Suprapubic skin (tissue), 4 donors: ENCODE results near the gene TCHP.

Source experiments
- CTCF ChIP-seq, 2 donors: fragments of 200-600 bp in 1 of 2; fragments of 450-650 bp in 1 of 2; sonication (generic) in 1 of 2; IDR thresholded peaks; one replicate each; pipeline ENCODE4 v1.5.1; 2016 to 2019; ENCODE audit warnings: antibody characterized with exemption in 2 of 2, mild to moderate bottlenecking in 1 of 2, moderate library complexity in 1 of 2
- EP300 ChIP-seq: sonication (generic); formaldehyde crosslinking; IDR thresholded peaks from one replicate; pipeline ENCODE4 v1.6.1; 2017; ENCODE audit warnings: antibody characterized with exemption
- POLR2A ChIP-seq, 2 donors: fragments of 450-650 bp; IDR thresholded peaks; one replicate each; pipeline ENCODE4 v1.6.1; 2017; ENCODE audit warnings: antibody characterized with exemption in 2 of 2, mild to moderate bottlenecking in 2 of 2, moderate library complexity in 2 of 2
- POLR2AphosphoS5 ChIP-seq, 3 donors: sonication (generic); formaldehyde crosslinking; IDR thresholded peaks; one replicate each; pipeline ENCODE4 v1.6.1; 2017; ENCODE audit warnings: antibody characterized with exemption in 3 of 3

- no peak for TF ChIP-seq POLR2A (IDR thresholded peaks at IDR 0.05)
- TF ChIP-seq CTCF (IDR thresholded peaks at IDR 0.05): no peak
- TF ChIP-seq POLR2AphosphoS5 (IDR thresholded peaks at IDR 0.05): no peak
- no peak for TF ChIP-seq EP300
Observed at GRCh38 chr12:109860977-109861376, 39.1 kb upstream of the TCHP start.
